ENCODE measurements around the gene TJAP1. TPM values are rescaled to one million over a fixed set of nuclear protein-coding genes. Genes with fewer than 3 reads are reported as not detected.

The TJAP1 gene
- total RNA-seq, 1 donor from 2014 or later: 31.0 TPM

GRCh38 chr6:43516367-43516696 is 39.0 kb downstream of the TJAP1 start:
- Mint-ChIP-seq H3K9me3 (ENCODE audit: low read depth) (no peaks in the 10 kb centered on the region), H3K27ac (ENCODE audit: unreplicated experiment) (no peak overlapping the region), H3K27me3 (ENCODE audit: low read depth) (no peaks in the 10 kb centered on the region), H3K36me3 (ENCODE audit: low read depth) (peaks cover 38% of the 10 kb centered on the region), H3K4me3 (ENCODE audit: unreplicated experiment) (no peak overlapping the region), H3K4me1 (ENCODE audit: low read depth) (peaks cover 24% of the 10 kb centered on the region)
- no peak for DNase-seq (ENCODE audit: low spot score)
- no peak for TF ChIP-seq CTCF (IDR thresholded peaks at IDR 0.05)

- peaks cover 35% of the 10 kb centered on the region for H3K36me3 Mint-ChIP-seq (ENCODE audit: low read depth)
- peaks cover 24% of the 10 kb centered on the region for H3K4me1 Mint-ChIP-seq (ENCODE audit: low read depth)
- H3K27me3 Mint-ChIP-seq (ENCODE audit: low read depth): no peaks in the 10 kb centered on the region
- H3K4me3 Mint-ChIP-seq (ENCODE audit: unreplicated experiment): no peak within 1 kb of the TSS
- no peak within 1 kb of the TSS for H3K27ac Mint-ChIP-seq (ENCODE audit: unreplicated experiment)
- no peak for TF ChIP-seq CTCF (IDR thresholded peaks at IDR 0.05)
- H3K9me3 Mint-ChIP-seq (ENCODE audit: low read depth): no peaks in the 10 kb centered on the region
- DNase-seq (ENCODE audit: low spot score): peak; percentile 98
Measured at GRCh38 chr6:43516697-43517504, 39.5 kb downstream of the TJAP1 start, which contains the start of the genes POLR1C and YIPF3. Gene POLR1C, plus strand, starts transcription at chr6:43517089. Its CDS starts 21 bp downstream, at chr6:43517110. Gene YIPF3, minus strand, starts transcription at chr6:43516926. Its CDS starts 119 bp downstream, at chr6:43516807.

- Mint-ChIP-seq H3K27me3 (ENCODE audit: low read depth) (no peaks in the 10 kb centered on the region), H3K4me1 (ENCODE audit: low read depth) (peaks cover 24% of the 10 kb centered on the region), H3K36me3 (ENCODE audit: low read depth) (peaks cover 30% of the 10 kb centered on the region), H3K9me3 (ENCODE audit: low read depth) (no peaks in the 10 kb centered on the region), H3K27ac (ENCODE audit: unreplicated experiment) (no peak overlapping the region), H3K4me3 (ENCODE audit: unreplicated experiment) (no peak overlapping the region)
- TF ChIP-seq CTCF (IDR thresholded peaks at IDR 0.05): no peak
- DNase-seq (ENCODE audit: low spot score): no peak
Measured at GRCh38 chr6:43517505-43518357, 40.4 kb downstream of the TJAP1 start.

- Mint-ChIP-seq H3K4me3 (ENCODE audit: unreplicated experiment) (no peak overlapping the region), H3K36me3 (ENCODE audit: low read depth) (peaks cover 28% of the 10 kb centered on the region), H3K4me1 (ENCODE audit: low read depth) (peaks cover 14% of the 10 kb centered on the region), H3K9me3 (ENCODE audit: low read depth) (no peaks in the 10 kb centered on the region), H3K27ac (ENCODE audit: unreplicated experiment) (no peak overlapping the region), H3K27me3 (ENCODE audit: low read depth) (no peaks in the 10 kb centered on the region)
- no peak for DNase-seq (ENCODE audit: low spot score)
- no peak for TF ChIP-seq CTCF (IDR thresholded peaks at IDR 0.05)
Measured at GRCh38 chr6:43520097-43520496, 42.7 kb downstream of the TJAP1 start.

- no peak for TF ChIP-seq CTCF (IDR thresholded peaks at IDR 0.05)
- no peak overlapping the region for H3K4me3 Mint-ChIP-seq (ENCODE audit: unreplicated experiment)
- H3K27ac Mint-ChIP-seq (ENCODE audit: unreplicated experiment): no peak overlapping the region
- no peaks in the 10 kb centered on the region for H3K4me1 Mint-ChIP-seq (ENCODE audit: low read depth)
- no peaks in the 10 kb centered on the region for H3K27me3 Mint-ChIP-seq (ENCODE audit: low read depth)
- no peak for DNase-seq (ENCODE audit: low spot score)
- H3K36me3 Mint-ChIP-seq (ENCODE audit: low read depth): peaks cover 35% of the 10 kb centered on the region
- no peaks in the 10 kb centered on the region for H3K9me3 Mint-ChIP-seq (ENCODE audit: low read depth)
Measured at GRCh38 chr6:43521836-43522235, 44.5 kb downstream of the TJAP1 start.

All from chondrocyte (in vitro differentiated cells).